Stromal cell of bone marrow (primary cell): ENCODE measurements around the gene SLC39A12.
A peak's percentile ranks its signal among the peaks of the same experiment; 100 is the strongest.

ENCODE experiments used
- DNase-seq: peaks from one replicate; pipeline ENCODE4 v3.0.0-alpha.2; 2012; ENCODE audit warnings: low read depth

SLC39A12 gene

GRCh38 chr10:17963431-17963830, 11.7 kb downstream of the SLC39A12 start:
- DNase-seq = no peak

DNA sequence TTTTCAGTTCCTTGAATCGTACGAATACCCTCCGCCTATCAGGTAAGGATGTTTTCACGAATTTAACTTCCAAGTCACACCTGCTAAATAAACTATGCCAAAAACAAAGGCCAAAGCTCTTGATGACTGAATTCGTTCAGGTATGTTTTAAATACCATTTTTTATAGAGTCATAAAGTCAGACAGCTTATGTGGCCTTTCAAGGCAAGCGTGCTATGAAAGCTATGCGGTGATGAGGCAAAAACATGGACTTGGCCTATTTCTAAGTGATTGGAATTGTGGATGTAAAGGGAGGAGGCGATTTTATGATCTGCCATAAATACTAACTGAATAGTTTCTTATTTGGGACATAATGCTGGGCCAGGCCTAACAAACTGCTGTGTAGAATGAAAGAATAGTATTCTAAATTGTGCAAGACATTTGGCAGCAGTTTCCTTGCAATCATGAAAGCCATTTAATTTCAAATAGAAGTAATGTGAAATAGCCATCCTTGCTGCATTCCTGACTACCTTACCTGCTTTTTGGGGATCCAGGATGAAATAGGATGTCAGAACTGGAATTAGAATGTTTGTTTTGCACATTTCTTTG, 14.0 kb downstream of the SLC39A12 start:
- DNase-seq = no peak

DNA sequence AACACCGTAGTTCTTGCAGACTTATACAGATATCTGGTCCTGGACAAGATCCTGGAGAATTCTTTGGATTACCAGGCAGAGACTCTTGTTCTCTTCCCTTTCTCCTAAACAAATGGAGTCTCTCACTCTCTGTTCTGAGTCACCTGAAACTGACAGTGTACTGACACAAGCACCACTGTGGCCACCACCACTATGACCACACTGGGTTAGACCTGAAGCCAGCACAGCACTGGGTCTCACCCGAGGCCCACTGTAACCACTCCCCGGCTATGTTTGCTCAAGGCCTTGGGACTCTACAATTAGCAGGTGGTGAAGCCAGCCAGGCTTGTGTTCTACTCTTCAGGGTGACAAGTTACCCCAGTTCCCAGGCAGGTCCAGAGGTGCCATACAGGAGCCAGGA, 22.8 kb downstream of the SLC39A12 start:
- no peak for DNase-seq

GRCh38 chr10:17980846-17981565, 29.3 kb downstream of the SLC39A12 start:
- no peak for DNase-seq

DNA sequence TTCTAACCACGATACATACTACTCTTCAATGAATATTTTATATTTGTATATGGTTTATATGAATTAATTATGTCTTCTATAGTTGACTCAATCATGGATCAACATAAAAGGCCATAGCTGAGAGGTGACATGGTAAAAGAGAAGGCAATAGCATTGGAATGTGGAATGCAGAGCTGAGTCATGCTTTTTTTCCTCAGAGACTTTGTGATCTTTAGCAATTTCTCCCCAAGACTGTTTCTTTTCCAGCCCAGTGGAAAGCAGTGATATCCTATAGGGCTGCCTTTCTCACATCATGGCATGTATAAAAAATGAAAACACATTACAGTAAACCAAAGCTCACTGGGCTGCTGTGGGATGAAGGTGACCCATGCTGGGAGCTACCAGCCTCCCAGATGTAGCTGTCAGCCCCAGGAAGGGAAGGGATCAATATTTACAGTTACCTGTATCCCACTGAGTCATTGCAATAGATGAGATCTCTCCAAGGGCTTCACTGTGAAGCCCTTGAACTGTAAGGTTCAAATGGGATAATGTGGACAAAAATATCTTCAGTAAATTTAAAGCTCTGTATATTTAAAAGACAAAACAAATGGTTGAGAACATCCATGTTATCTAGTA, 30.2 kb downstream of the SLC39A12 start:
- DNase-seq = peak; percentile 72

DNA sequence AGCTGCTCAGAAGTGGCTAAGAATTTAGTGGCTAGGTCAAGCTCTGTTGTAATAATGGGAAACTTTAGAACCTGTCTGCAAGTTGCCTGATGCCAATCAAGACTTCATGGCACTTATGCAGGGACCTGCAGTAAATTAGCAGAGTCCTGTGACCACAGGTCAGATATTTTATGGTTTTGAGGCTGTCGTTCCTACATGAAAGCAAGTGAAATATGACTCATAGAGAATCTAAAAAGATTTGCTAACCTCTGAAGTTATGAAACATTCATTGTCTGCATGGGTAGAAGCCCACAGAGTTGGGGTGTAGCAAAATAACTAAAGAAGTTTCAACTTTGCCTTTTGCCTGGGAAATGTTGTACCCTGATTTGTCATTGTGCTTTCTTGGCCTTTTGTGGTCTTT, 32.3 kb downstream of the SLC39A12 start:
- DNase-seq = peak; percentile 21

- DNase-seq = no peak
Observed at GRCh38 chr10:17984563-17984962, 32.8 kb downstream of the SLC39A12 start.

DNA sequence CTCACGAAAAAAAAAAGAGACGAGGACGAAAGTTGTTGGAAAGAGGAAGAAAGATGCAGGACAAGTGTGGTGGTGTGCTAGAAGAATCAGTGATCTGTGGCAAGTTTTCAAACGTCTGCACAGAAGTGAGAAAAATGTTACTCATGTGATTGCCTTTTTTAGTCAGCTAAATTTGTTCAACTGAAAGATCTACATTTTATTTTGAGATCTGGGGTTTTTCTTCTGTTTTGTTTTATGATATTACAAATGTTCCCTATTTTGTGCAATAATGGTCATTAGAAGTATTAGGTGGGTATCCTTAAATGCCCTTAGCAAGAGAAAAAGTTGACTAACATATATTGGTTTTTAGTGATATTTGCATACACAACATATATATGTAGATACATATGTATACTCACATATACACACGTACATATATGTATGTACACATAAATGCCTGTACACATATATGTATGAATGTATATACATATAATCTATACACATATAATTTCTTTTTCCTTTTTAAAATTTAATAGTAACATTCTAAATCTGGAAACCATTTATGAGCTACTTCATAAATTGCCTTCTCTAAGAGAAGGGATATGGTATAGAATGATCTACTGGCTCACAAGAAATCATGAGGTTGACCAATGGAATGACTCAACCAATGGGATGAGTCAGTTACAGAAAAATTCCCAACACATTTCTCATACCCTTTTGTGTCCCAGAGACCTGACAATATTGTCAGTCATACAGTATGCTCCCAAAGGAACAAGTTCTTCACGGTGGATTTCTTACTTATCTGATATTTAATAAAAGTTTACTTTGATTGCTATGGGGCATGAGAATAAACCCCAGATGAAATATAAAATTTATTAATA, 38.4 kb downstream of the SLC39A12 start:
- DNase-seq = peak; percentile 73

- no peak for DNase-seq
Observed at GRCh38 chr10:17992266-17992665, 40.5 kb downstream of the SLC39A12 start.

- DNase-seq = no peak
Observed at GRCh38 chr10:17993361-17993760, 41.6 kb downstream of the SLC39A12 start.

- no peak for DNase-seq
Observed at GRCh38 chr10:18000601-18001000, 48.9 kb downstream of the SLC39A12 start.

- DNase-seq = no peak
Observed at GRCh38 chr10:18005445-18005780, 53.7 kb downstream of the SLC39A12 start.

DNA sequence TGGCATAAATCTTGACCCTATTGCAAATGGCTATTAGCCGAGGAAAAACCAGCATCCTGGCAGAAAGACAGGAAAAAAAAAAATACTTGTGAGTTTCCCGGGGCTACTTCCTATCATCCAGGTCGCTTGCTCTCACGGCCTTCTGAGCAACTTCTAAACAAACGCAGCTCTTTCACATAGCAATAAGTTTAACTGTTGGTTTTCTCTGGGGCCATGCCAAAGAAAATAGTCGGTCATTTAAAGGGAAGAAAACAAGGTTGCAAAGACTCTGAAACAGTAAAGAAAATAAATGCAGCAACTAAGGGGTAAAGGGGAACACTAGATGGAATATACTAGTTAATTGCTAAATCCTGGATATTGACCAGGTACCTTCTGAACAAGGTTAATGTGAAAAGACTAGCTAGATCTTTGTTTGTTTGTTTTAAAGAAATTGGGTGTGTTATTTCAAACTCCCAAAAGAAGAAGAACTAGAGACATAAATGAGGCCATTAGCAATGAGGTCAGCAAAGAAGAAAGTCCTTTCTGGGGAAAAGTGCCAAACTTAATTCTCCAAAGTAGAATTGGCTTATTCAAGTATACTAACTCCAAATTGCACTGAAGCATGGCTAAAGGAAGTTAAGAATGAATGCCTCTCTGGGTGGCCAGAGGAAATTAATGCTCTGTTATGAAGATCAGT, 54.2 kb downstream of the SLC39A12 start:
- DNase-seq = peak; percentile 52

DNA sequence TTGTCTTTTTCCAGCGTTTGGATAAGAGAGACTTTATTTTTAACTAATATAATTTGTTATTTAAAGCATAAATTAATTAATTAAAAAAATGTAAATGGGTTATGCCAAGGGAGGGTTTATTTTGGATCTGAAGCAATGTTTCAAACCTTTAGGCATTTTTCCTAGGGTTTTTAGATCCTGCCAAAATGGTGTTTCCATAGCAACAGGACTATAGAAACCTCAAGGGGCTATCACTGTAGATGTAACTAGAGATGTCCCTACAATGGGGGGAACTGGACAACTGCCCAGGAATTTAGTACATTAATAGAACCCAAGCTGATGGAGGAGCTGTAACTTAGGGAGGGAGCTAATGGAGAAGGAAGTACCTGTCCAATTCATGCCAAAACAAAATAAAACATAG, 57.3 kb downstream of the SLC39A12 start:
- DNase-seq = no peak

DNA sequence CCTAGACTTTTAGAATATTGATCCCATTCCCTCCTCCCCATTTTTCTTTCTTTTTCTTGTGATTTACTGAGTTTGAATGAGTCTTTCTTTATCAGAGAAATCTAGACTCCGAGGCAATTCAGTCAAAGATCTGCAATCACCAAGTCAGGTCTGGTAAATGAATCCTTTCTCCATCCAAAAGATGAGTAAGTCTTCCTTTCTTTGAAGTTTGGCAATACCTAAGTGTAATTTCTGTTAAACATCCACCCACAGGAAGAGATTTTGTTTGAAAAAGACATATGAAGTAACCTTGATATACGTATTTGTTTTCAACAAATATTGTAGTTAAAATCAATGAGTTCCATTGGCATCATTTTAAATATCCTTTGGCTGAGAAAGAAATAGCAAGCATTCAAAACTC, 58.3 kb downstream of the SLC39A12 start:
- DNase-seq = no peak

DNA sequence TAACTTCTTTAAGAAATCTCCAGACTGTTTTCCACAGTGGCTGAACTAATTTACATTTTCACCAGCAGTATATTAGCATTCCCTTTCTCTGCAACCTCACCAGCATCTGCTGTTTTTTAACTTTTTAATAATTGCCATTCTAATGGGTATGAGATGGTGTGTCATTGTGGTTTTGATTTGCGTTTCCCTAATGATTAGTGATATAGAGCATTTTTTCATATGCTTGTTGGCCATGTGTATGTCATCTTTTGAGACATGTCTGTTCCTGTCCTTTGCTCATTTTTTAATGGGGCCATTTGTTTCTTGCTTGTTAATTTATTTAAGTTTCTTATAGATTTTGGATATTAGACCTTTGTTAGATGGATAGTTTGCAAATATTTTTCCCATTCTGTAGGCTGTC, 68.8 kb downstream of the SLC39A12 start:
- no peak for DNase-seq

- no peak for DNase-seq
Observed at GRCh38 chr10:18021725-18022480, 70.2 kb downstream of the SLC39A12 start.

GRCh38 chr10:18043148-18044006, 91.7 kb downstream of the SLC39A12 start:
- DNase-seq = no peak

DNA sequence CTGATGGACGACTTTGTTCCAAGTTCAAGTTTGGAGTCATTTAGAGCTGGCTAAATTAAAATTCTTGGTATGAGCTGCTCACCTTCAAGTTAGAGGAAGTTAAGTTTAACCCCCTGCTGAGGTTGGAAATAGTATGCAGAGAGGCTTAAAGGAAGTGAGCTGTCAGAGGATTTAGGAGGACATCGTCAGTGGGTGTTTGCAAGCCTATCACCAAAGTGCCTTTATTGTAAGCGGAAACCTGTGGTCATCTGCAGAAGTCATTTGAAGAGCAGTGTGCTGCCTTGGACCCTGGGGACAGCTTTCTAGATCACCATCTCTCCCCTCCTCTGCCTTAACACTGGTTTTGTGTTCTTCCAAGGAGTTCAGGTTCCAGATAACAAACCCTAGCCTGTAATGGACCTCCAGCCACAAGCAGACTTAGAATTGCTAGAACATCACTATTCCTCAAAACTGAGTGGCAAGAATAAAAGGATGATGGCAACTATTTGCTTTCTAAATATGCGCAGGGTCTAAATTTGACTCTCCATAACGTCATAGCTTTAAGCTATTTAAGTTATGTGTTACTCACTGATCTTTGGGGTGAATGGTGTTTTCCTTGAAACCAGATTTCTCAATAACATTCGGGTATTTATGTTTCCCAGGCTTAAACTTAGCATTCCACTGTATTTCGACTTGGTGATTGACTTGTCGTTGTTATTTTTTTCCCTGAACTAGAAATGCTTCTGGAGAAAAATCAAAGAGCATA, 93.4 kb downstream of the SLC39A12 start:
- peak; percentile 21 for DNase-seq

- no peak for DNase-seq
Observed at GRCh38 chr10:18056583-18056982, 104.9 kb downstream of the SLC39A12 start.
